Neural cell (in vitro differentiated cells): Measurements from ENCODE around the gene SRRM5. TPM values are rescaled to one million over a fixed set of nuclear protein-coding genes. Genes with fewer than 3 reads are reported as not detected.

ENCODE experiments used
- H2AFZ ChIP-seq: fragments of 200-600, 300-800 bp; sonication (generic), shearing (Covaris generic); 2 replicates; pipeline ENCODE4 v1.6.0; 2014; ENCODE audit warnings: low read depth, mild to moderate bottlenecking, antibody characterized with exemption, low read length, moderate library complexity
- H3F3A ChIP-seq: fragments of 200-600 bp; shearing (Covaris generic); 2 replicates; pipeline ENCODE4 v1.6.1; 2016; ENCODE audit warnings: mild to moderate bottlenecking, moderate library complexity, mixed read lengths, antibody characterized with exemption, low read length; ENCODE audit not compliant: insufficient read depth, poor library complexity, severe bottlenecking
- H3K27ac ChIP-seq: fragments of 200-600, 300-800 bp; sonication (generic), shearing (Covaris generic); 2 replicates; pipeline ENCODE4 v1.5.1; 2014; ENCODE audit warnings: mild to moderate bottlenecking, low read length, moderate library complexity
- H3K27me3 ChIP-seq: fragments of 300-800, 200-600 bp; sonication (generic), shearing (Covaris generic); 2 replicates; pipeline ENCODE4 v1.6.0; 2014; ENCODE audit warnings: mild to moderate bottlenecking, low read depth, low read length, moderate library complexity; ENCODE audit not compliant: insufficient read depth
- H3K36me3 ChIP-seq: fragments of 300-800, 200-600 bp; sonication (generic), shearing (Covaris generic); 2 replicates; pipeline ENCODE4 v1.5.1; 2014; ENCODE audit warnings: mild to moderate bottlenecking, antibody characterized with exemption, low read length, moderate library complexity; ENCODE audit not compliant: insufficient read depth
- H3K4me2 ChIP-seq: fragments of 300-800, 200-600 bp; sonication (generic), shearing (Covaris generic); 2 replicates; pipeline ENCODE4 v1.6.0; 2014; ENCODE audit warnings: mild to moderate bottlenecking, low read length
- H3K4me3 ChIP-seq: fragments of 300-800, 200-600 bp; sonication (generic), shearing (Covaris generic); 2 replicates; pipeline ENCODE4 v1.5.1; 2014; ENCODE audit warnings: mild to moderate bottlenecking, low read length, moderate library complexity
- H3K79me2 ChIP-seq: fragments of 200-600 bp; shearing (Covaris generic); replicated peaks from 2 replicates; pipeline ENCODE4 v1.6.0; 2014; ENCODE audit warnings: mild to moderate bottlenecking, low read length, moderate library complexity; ENCODE audit not compliant: insufficient read depth
- H3K9ac ChIP-seq: fragments of 300-800, 200-600 bp; sonication (generic), shearing (Covaris generic); 2 replicates; pipeline ENCODE4 v1.6.1; 2016; ENCODE audit warnings: mild to moderate bottlenecking, low read length, mixed read lengths
- H3K9me2 ChIP-seq: fragments of 200-600 bp; shearing (Covaris generic); 2 replicates; pipeline ENCODE4 v1.6.1; 2016; ENCODE audit warnings: mild to moderate bottlenecking, low read length, mixed read lengths; ENCODE audit not compliant: insufficient read depth
- H3K9me3 ChIP-seq: fragments of 200-600, 300-800 bp; sonication (generic), shearing (Covaris generic); 2 replicates; pipeline ENCODE4 v1.6.1; 2016; ENCODE audit warnings: mild to moderate bottlenecking, mixed run types, low read length, moderate library complexity, mixed read lengths
- H4K20me1 ChIP-seq: fragments of 200-600 bp; shearing (Covaris generic); 2 replicates; pipeline ENCODE4 v1.6.1; 2016; ENCODE audit warnings: mild to moderate bottlenecking, mixed run types; ENCODE audit not compliant: insufficient read depth
- CTCF ChIP-seq: fragments of 450-650 bp; IDR thresholded peaks from 2 replicates; pipeline ENCODE4 v1.5.1; 2014; ENCODE audit warnings: antibody characterized with exemption, mild to moderate bottlenecking, moderate library complexity; ENCODE audit not compliant: poor library complexity, severe bottlenecking
- EP300 ChIP-seq: fragments of 450-650 bp; conservative IDR thresholded peaks from 2 replicates; pipeline ENCODE4 v1.6.1; 2014; ENCODE audit warnings: antibody characterized with exemption, mild to moderate bottlenecking, moderate library complexity; ENCODE audit not compliant: poor library complexity, severe bottlenecking
- EZH2 ChIP-seq: fragments of 200-600, 300-800 bp; shearing (Covaris generic), sonication (generic); IDR thresholded peaks from 2 replicates; pipeline ENCODE4 v1.6.1; 2014; ENCODE audit warnings: antibody characterized with exemption, low read length, borderline replicate concordance, mild to moderate bottlenecking; ENCODE audit not compliant: insufficient read depth, poor library complexity, severe bottlenecking
- MXI1 ChIP-seq: fragments of 450-650 bp; conservative IDR thresholded peaks from 2 replicates; pipeline ENCODE4 v1.6.1; 2014; ENCODE audit warnings: antibody characterized with exemption, mild to moderate bottlenecking; ENCODE audit not compliant: poor library complexity, severe bottlenecking
- POLR2AphosphoS5 ChIP-seq: IDR thresholded peaks from 2 replicates; pipeline ENCODE4 v1.6.1; 2012
- RAD21 ChIP-seq: fragments of 450-650 bp; conservative IDR thresholded peaks from 2 replicates; pipeline ENCODE4 v1.6.1; 2014; ENCODE audit warnings: antibody characterized with exemption, mild to moderate bottlenecking, moderate library complexity
- REST ChIP-seq: IDR thresholded peaks from 2 replicates; pipeline ENCODE4 v1.6.1; 2012; ENCODE audit warnings: borderline replicate concordance
- SMC3 ChIP-seq: fragments of 450-650 bp; conservative IDR thresholded peaks from 2 replicates; pipeline ENCODE4 v1.6.1; 2014; ENCODE audit warnings: antibody characterized with exemption, mild to moderate bottlenecking, moderate library complexity; ENCODE audit not compliant: poor library complexity
- TAF1 ChIP-seq: IDR thresholded peaks from 2 replicates; pipeline ENCODE4 v1.6.1; 2012; ENCODE audit warnings: low read depth
- polyA plus RNA-seq: library from polyadenylated mRNA; depleted of rRNA; stranded (reverse); fragments of >200 nt; gene quantifications from 2 replicates; pipeline ENCODE4 v1.2.3, GENCODE V29; 2014

The SRRM5 gene
- polyA plus RNA-seq, 1 donor from 2014 or later: not detected

- no peak overlapping the region for H3K27ac ChIP-seq
- H3K9me3 ChIP-seq: no peaks in the 10 kb centered on the region
- peaks cover 9% of the 10 kb centered on the region for H3F3A ChIP-seq
- no peak overlapping the region for H3K9ac ChIP-seq
- H3K36me3 ChIP-seq: no peaks in the 10 kb centered on the region
- TF ChIP-seq POLR2AphosphoS5 (no peak), TAF1 (no peak), CTCF (no peak), EZH2 (no peak), SMC3 (no peak), REST (no peak), RAD21 (no peak), MXI1 (no peak), EP300 (no peak)
- no peaks in the 10 kb centered on the region for H3K27me3 ChIP-seq
- H3K4me3 ChIP-seq: no peak overlapping the region
- H2AFZ ChIP-seq: no peak overlapping the region
- H3K9me2 ChIP-seq: no peaks in the 10 kb centered on the region
- peaks cover 11% of the 10 kb centered on the region for H3K79me2 ChIP-seq
- no peak overlapping the region for H3K4me2 ChIP-seq
- no peaks in the 10 kb centered on the region for H4K20me1 ChIP-seq
These were observed 12.2 kb downstream of the SRRM5 start for GRCh38 chr19:43623889-43624670.

- no peak for TF ChIP-seq MXI1
- TF ChIP-seq SMC3: no peak
- no peak for TF ChIP-seq RAD21
- no peak for TF ChIP-seq TAF1
- TF ChIP-seq EZH2: no peak
- TF ChIP-seq CTCF: no peak
- no peak for TF ChIP-seq REST
- TF ChIP-seq EP300: no peak
- Histone ChIP-seq H3K79me2 (peaks cover 17% of the 10 kb centered on the region), H4K20me1 (no peaks in the 10 kb centered on the region), H3K36me3 (no peaks in the 10 kb centered on the region), H3K27me3 (no peaks in the 10 kb centered on the region), H3K4me2 (no peak overlapping the region), H3K27ac (no peak overlapping the region), H3F3A (peaks cover 9% of the 10 kb centered on the region), H3K4me3 (no peak overlapping the region), H3K9me3 (no peaks in the 10 kb centered on the region), H2AFZ (no peak overlapping the region), H3K9ac (no peak overlapping the region), H3K9me2 (no peaks in the 10 kb centered on the region)
These were observed 13.0 kb downstream of the SRRM5 start for GRCh38 chr19:43624933-43625332.
